K562 (cell line): Measurements from ENCODE around the gene ITSN1. TPM values are rescaled to one million over a fixed set of nuclear protein-coding genes. Genes with fewer than 3 reads are reported as not detected.

Experiments used
- ATF6 ChIP-seq: sonication (generic); formaldehyde crosslinking; IDR thresholded peaks from 2 replicates; pipeline ENCODE4 v1.4.0; 2020; ENCODE audit warnings: mild to moderate bottlenecking, missing genetic modification reagents
- FOXP1 ChIP-seq: sonication (generic); formaldehyde crosslinking; IDR thresholded peaks from 2 replicates; pipeline ENCODE4 v1.8.0; 2022; ENCODE audit warnings: mild to moderate bottlenecking, missing genetic modification reagents
- HDAC8 ChIP-seq: fragments of 450-650 bp; IDR thresholded peaks from 2 replicates; pipeline ENCODE4 v1.6.1; 2016; ENCODE audit warnings: mild to moderate bottlenecking, missing genetic modification characterization, moderate library complexity, missing compliant biosample characterization
- HOXB6 ChIP-seq: fragments of 250-450 bp; sonication (Bioruptor Pico); IDR thresholded peaks from 2 replicates; pipeline ENCODE4 v1.5.1; 2022; ENCODE audit warnings: mild to moderate bottlenecking, borderline replicate concordance
- LEF1 ChIP-seq: fragments of 450-650 bp; IDR thresholded peaks from 2 replicates; pipeline ENCODE4 v1.6.1; 2016; ENCODE audit warnings: mild to moderate bottlenecking
- MCM2 ChIP-seq: fragments of 450-650 bp; IDR thresholded peaks from 2 replicates; pipeline ENCODE4 v1.6.1; 2017; ENCODE audit warnings: low read depth, mild to moderate bottlenecking
- NR0B1 ChIP-seq: fragments of 450-650 bp; IDR thresholded peaks from one replicate; pipeline ENCODE4 v1.6.1; 2018; ENCODE audit warnings: mild to moderate bottlenecking, moderate library complexity; ENCODE audit not compliant: partially characterized antibody
- PKNOX1 ChIP-seq: fragments of 450-650 bp; IDR thresholded peaks from 2 replicates; pipeline ENCODE4 v1.6.1; 2016
- RB1 ChIP-seq: fragments of 450-650 bp; IDR thresholded peaks from 2 replicates; pipeline ENCODE4 v1.6.1; 2017; ENCODE audit warnings: low read depth, mild to moderate bottlenecking
- STAT5A ChIP-seq: IDR thresholded peaks from 2 replicates; pipeline ENCODE4 v1.6.1; 2012; ENCODE audit warnings: low read length, inconsistent platforms, borderline replicate concordance
- TBL1XR1 ChIP-seq, 2 experiments: IDR thresholded peaks; 2 replicates each; pipeline ENCODE4 v1.6.1; 2012; ENCODE audit warnings: improper control_type of control experiment in 2 of 2, low read length in 2 of 2, mild to moderate bottlenecking in 1 of 2
- TCFL5 ChIP-seq: fragments of 250-450 bp; sonication (Bioruptor Pico); conservative IDR thresholded peaks from 2 replicates; pipeline ENCODE4 v1.6.1; 2021; ENCODE audit warnings: mild to moderate bottlenecking, moderate library complexity, matching md5 sums
- TFE3 ChIP-seq: fragments of 450-650 bp; formaldehyde crosslinking; IDR thresholded peaks from 2 replicates; pipeline ENCODE4 v1.4.0; 2020; ENCODE audit warnings: mild to moderate bottlenecking, mixed read lengths
- THAP12 ChIP-seq: fragments of 250-450 bp; sonication (Bioruptor Pico); IDR thresholded peaks from 2 replicates; pipeline ENCODE4 v1.9.0; 2021; ENCODE audit warnings: mild to moderate bottlenecking, inconsistent platforms
- USF1 ChIP-seq: sonication (generic); formaldehyde crosslinking; IDR thresholded peaks from 2 replicates; pipeline ENCODE4 v1.9.0; 2022; ENCODE audit warnings: mild to moderate bottlenecking, missing genetic modification reagents
- ZNF133 ChIP-seq: fragments of 250-450 bp; sonication (Bioruptor Pico); IDR thresholded peaks from 2 replicates; pipeline ENCODE4 v1.4.0; 2020; ENCODE audit warnings: mild to moderate bottlenecking
- ZNF766 ChIP-seq: fragments of 200-800 bp; sonication (Bioruptor generic); conservative IDR thresholded peaks from 2 replicates; pipeline ENCODE4 v1.6.1; 2016; ENCODE audit warnings: missing genetic modification characterization, missing compliant biosample characterization
- polyA plus RNA-seq, 8 experiments: library from polyadenylated mRNA; depleted of rRNA in 4 of 8; stranded (reverse) in 5 of 8; unstranded in 3 of 8; fragments of >200 nt; fragmentation: Nextera tagmentation in 2 of 8; fragmentation: Illumina TruSeq in 1 of 8; extraction: Ambion mirVana in 2 of 8; extraction: Trizol in 1 of 8; gene quantifications; 2 replicates each; pipeline versions ENCODE4 v1.2.1 to v1.2.3, GENCODE V29; 2011 to 2014; ENCODE audit warnings: inconsistent platforms in 1 of 8, missing spikeins in 1 of 8
- total RNA-seq, 7 experiments: library from RNA; depleted of rRNA in 6 of 7; stranded (reverse); fragments of >200 nt in 6 of 7; fragmentation: Illumina TruSeq in 2 of 7; extraction: Trizol in 2 of 7; gene quantifications; 2 replicates each; pipeline versions ENCODE4 v1.2.1 to v1.2.3, GENCODE V29; 2011 to 2021; ENCODE audit warnings: low replicate concordance in 1 of 7

ITSN1 gene
- total and polyA plus RNA-seq, 9 of the 15 experiments (the other 6 are each of a cell fraction or from before 2014, with no cell fraction given) = 1.1 to 12.6 (median 4.8) TPM

GRCh38 chr21:33901412-33902288, 259.3 kb downstream of the ITSN1 start (continued):
- TF ChIP-seq STAT5A (no peak), ZNF133 (no peak), TFE3 (CRISPR knock-in tag) (peak; percentile 24; the same call in 1 of the 2 replicates), NR0B1 (no peak), TBL1XR1 (IDR thresholded peaks at IDR 0.05; ENCODE audit: low read length in 2 of 2) (no peak), TCFL5 (CRISPR knock-in tag) (no peak), MCM2 (no peak), HDAC8 (tag) (no peak), FOXP1 (CRISPR knock-in tag) (no peak), PKNOX1 (no peak), ZNF766 (CRISPR knock-in tag) (no peak), HOXB6 (CRISPR knock-in tag) (no peak), ATF6 (CRISPR knock-in tag) (no peak), USF1 (CRISPR knock-in tag) (peak; percentile 87), LEF1 (no peak), RB1 (no peak), THAP12 (CRISPR knock-in tag) (no peak)
